Ishikawa (cell line): ENCODE data around the gene DDX21.
A peak's percentile ranks its signal among the peaks of the same experiment; 100 is the strongest.

Experiments
- CEBPB ChIP-seq: IDR thresholded peaks from 2 replicates; pipeline ENCODE4 v1.6.1; 2012
- CREB1 ChIP-seq: IDR thresholded peaks from 2 replicates; pipeline ENCODE4 v1.6.1; 2012; ENCODE audit warnings: low read depth
- EGR1 ChIP-seq: IDR thresholded peaks from 2 replicates; pipeline ENCODE4 v1.6.1; 2012
- EP300 ChIP-seq: IDR thresholded peaks from 2 replicates; pipeline ENCODE4 v1.6.1; 2012; ENCODE audit warnings: borderline replicate concordance
- FOXM1 ChIP-seq: IDR thresholded peaks from 2 replicates; pipeline ENCODE4 v1.6.1; 2012; ENCODE audit warnings: low read depth, borderline replicate concordance
- MAX ChIP-seq: IDR thresholded peaks from 2 replicates; pipeline ENCODE4 v1.6.1; 2012
- NFIC ChIP-seq: IDR thresholded peaks from 2 replicates; pipeline ENCODE4 v1.6.1; 2012
- RAD21 ChIP-seq: IDR thresholded peaks from 2 replicates; pipeline ENCODE4 v1.6.1; 2012; ENCODE audit warnings: low read depth
- REST ChIP-seq: IDR thresholded peaks from 2 replicates; pipeline ENCODE4 v1.6.1; 2012; ENCODE audit warnings: low read depth, mild to moderate bottlenecking
- TAF1 ChIP-seq: IDR thresholded peaks from 2 replicates; pipeline ENCODE4 v1.6.1; 2012; ENCODE audit warnings: low read depth, mild to moderate bottlenecking
- TCF12 ChIP-seq: IDR thresholded peaks from 2 replicates; pipeline ENCODE4 v1.6.1; 2012; ENCODE audit warnings: low read depth
- TEAD4 ChIP-seq: IDR thresholded peaks from 2 replicates; pipeline ENCODE4 v1.6.1; 2012
- USF1 ChIP-seq: IDR thresholded peaks from 2 replicates; pipeline ENCODE4 v1.6.1; 2012
- YY1 ChIP-seq: IDR thresholded peaks from 2 replicates; pipeline ENCODE4 v1.6.1; 2012; ENCODE audit warnings: low read depth
- ZBTB7A ChIP-seq: IDR thresholded peaks from 2 replicates; pipeline ENCODE4 v1.6.1; 2012; ENCODE audit warnings: low read depth

The DDX21 gene

GRCh38 chr10:68987611-68988010 lies 31.6 kb downstream of the DDX21 start:
- TF ChIP-seq FOXM1 (no peak), CREB1 (no peak), REST (no peak), TEAD4 (no peak), MAX (no peak), YY1 (no peak), EP300 (no peak), NFIC (no peak), RAD21 (no peak), TCF12 (no peak), CEBPB (no peak), TAF1 (no peak), USF1 (no peak), ZBTB7A (no peak), EGR1 (no peak)

- TF ChIP-seq YY1 (peak; percentile 85), RAD21 (peak; percentile 25; the same call in 1 of the 2 replicates), ZBTB7A (no peak), TEAD4 (peak; percentile 75), NFIC (no peak), MAX (peak; percentile 63; the same call in 1 of the 2 replicates), REST (0 out of 2 replicates have a peak, but pooled peaks have one; percentile 7), TAF1 (peak; percentile 80), EP300 (peak; percentile 20; the same call in 1 of the 2 replicates), CEBPB (peak; percentile 5; the same call in 1 of the 2 replicates), FOXM1 (no peak), TCF12 (no peak), EGR1 (no peak), CREB1 (peak; percentile 54; the same call in 1 of the 2 replicates), USF1 (no peak)
Observed at GRCh38 chr10:68988530-68989316, 32.8 kb downstream of the DDX21 start, which contains the start of gene KIFBP. TSS of gene KIFBP (plus strand) at chr10:68988803. CDS start at chr10:68988833, 30 bp downstream.

- no peak for TF ChIP-seq CREB1
- TF ChIP-seq TEAD4, result no peak
- TF ChIP-seq CEBPB, result no peak
- TF ChIP-seq EGR1, result no peak
- no peak for TF ChIP-seq REST
Observed at GRCh38 chr10:68989317-68989990, 33.5 kb downstream of the DDX21 start.
